ENCODE data around the gene BCL6B.

BCL6B gene

DNA sequence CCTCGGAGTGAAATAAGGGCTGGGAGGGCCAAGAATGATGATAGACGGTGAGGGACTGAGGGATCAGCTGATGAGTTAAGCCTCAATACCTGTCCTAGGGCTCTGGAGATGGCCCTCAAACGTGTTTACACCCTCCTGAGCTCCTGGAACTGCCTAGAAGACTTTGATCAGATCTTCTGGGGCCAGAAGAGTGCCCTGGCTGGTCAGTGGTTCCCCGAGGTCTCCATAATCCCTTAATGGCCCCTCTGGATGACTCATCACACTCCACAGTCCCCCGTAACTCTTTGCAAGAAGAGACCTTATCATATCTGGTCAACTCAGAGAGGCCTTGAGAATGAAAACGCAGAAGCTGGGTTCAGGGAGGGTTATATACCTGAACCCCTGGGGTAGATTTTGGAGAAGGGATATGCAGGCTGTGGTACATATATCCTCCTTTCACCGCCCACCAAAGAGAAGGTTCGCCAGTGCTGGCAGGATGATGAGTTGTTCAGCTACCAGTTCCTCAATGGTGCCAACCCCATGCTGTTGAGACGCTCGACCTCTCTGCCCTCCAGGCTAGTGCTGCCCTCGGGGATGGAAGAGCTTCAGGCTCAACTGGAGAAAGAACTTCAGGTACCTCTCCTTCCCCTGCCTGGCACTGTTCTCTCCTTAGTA is 23.9 kb upstream of the BCL6B start:
- Histone ChIP-seq H3K27me3 (ENCODE audit: insufficient read depth, low read length) (no peaks in the 10 kb centered on the region), H3K4me3 (ENCODE audit: low read length) (no peak overlapping the region), H3K4me1 (ENCODE audit: insufficient read depth, low read length) (no peaks in the 10 kb centered on the region), H3K36me3 (ENCODE audit: insufficient read depth, low read length) (peaks cover 44% of the 10 kb centered on the region), H3K9me3 (ENCODE audit: low read length) (peaks cover 7% of the 10 kb centered on the region), H2AFZ (ENCODE audit: low read depth, low read length) (no peak overlapping the region)

DNA sequence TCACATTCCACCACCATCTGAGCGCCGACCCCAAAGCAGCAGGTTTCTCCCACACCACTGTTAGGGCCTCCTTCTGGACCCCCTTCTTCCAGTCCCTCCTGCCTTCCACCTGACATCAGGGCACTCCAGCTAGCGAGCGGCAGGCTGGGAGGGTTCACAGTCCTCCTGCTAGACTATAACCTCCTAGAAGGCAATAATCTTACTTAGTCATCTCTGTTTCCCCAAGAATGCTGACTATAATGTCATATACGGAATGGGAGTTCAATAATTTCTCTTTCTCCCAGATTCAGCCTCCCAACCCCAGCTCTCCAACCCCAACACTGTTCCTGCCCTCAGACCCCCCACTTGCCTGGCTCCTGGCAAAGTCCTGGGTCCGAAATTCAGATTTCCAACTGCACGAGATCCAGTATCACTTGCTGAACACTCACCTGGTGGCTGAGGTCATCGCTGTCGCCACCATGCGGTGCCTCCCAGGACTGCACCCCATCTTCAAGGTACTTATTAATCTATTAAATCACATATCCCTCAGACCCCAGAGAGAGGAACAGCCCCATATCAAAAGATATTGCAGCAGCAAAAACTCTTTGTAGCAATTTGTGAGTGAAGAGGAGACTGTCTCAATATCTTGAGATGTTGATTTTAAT is 21.4 kb upstream of the BCL6B start:
- Histone ChIP-seq H3K4me1 (ENCODE audit: insufficient read depth, low read length) (no peaks in the 10 kb centered on the region), H3K36me3 (ENCODE audit: insufficient read depth, low read length) (peaks cover 40% of the 10 kb centered on the region), H3K27me3 (ENCODE audit: insufficient read depth, low read length) (no peaks in the 10 kb centered on the region), H2AFZ (ENCODE audit: low read depth, low read length) (no peak overlapping the region), H3K4me3 (ENCODE audit: low read length) (no peak overlapping the region), H3K9me3 (ENCODE audit: low read length) (peaks cover 7% of the 10 kb centered on the region)

DNA sequence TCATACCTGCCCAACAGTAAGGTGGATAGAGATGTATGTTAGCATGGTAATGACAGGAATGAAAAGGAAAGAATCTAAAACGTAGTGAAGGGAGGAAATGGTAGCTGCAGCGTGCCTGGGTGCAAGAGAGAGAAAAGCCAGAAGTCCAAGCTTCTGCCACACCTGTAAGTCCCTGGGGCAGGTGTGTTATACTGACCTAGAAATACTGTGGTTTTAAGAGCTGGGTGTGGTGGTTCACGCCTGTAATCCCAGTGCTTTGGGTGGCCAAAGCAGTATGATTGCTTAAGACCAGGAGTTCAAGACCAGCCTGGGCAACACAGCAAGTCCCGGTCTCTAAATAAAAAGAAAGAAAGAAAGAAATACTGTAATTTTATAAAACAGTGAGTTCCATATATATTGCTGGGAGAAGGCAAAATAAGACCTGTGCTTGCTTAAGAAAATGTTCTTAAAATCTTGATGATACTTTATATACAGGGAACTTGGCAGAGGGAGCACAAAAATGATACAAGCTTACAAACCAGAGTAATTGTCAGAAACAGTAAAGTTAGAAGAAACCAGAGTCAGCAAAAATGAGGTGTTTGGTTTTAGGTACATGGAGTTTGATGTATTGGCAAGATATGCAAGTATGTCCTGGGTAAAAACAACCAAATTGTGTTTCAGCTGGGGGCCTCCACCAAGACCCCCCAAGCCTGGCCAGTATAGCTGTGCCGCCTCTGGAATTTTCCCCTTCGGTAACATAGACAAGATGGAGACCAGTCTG is 20.4 kb upstream of the BCL6B start:
- H3K36me3 ChIP-seq (ENCODE audit: insufficient read depth, low read length): peaks cover 32% of the 10 kb centered on the region
- peaks cover 3% of the 10 kb centered on the region for H3K9me3 ChIP-seq (ENCODE audit: low read length)
- no peak overlapping the region for H2AFZ ChIP-seq (ENCODE audit: low read depth, low read length)
- no peak overlapping the region for H3K4me3 ChIP-seq (ENCODE audit: low read length)
- no peaks in the 10 kb centered on the region for H3K4me1 ChIP-seq (ENCODE audit: insufficient read depth, low read length)
- H3K27me3 ChIP-seq (ENCODE audit: insufficient read depth, low read length): no peaks in the 10 kb centered on the region

DNA sequence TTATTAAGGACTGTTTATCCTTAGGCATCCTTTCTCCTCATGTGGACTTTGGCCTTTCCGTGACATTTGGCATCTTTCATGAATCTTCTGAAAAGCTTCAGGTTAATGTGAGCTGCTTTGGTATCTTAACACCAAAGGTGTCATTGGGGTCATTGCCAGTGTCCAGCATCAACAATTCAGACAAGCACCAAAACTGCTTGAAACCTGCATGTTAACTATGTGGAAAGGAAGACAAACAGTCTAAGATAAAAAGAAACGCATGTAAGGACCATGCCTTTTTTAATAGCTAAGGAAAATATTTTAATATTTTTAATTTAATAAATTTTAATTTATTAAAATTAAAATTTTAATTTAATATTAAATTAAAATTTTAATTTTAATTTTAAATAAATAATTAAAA is 19.1 kb upstream of the BCL6B start:
- H3K9me3 ChIP-seq (ENCODE audit: low read length): peaks cover under 1% of the 10 kb centered on the region
- peaks cover 25% of the 10 kb centered on the region for H3K36me3 ChIP-seq (ENCODE audit: insufficient read depth, low read length)
- no peak overlapping the region for H3K4me3 ChIP-seq (ENCODE audit: low read length)
- no peak overlapping the region for H2AFZ ChIP-seq (ENCODE audit: low read depth, low read length)
- H3K4me1 ChIP-seq (ENCODE audit: insufficient read depth, low read length): no peaks in the 10 kb centered on the region
- no peaks in the 10 kb centered on the region for H3K27me3 ChIP-seq (ENCODE audit: insufficient read depth, low read length)

DNA sequence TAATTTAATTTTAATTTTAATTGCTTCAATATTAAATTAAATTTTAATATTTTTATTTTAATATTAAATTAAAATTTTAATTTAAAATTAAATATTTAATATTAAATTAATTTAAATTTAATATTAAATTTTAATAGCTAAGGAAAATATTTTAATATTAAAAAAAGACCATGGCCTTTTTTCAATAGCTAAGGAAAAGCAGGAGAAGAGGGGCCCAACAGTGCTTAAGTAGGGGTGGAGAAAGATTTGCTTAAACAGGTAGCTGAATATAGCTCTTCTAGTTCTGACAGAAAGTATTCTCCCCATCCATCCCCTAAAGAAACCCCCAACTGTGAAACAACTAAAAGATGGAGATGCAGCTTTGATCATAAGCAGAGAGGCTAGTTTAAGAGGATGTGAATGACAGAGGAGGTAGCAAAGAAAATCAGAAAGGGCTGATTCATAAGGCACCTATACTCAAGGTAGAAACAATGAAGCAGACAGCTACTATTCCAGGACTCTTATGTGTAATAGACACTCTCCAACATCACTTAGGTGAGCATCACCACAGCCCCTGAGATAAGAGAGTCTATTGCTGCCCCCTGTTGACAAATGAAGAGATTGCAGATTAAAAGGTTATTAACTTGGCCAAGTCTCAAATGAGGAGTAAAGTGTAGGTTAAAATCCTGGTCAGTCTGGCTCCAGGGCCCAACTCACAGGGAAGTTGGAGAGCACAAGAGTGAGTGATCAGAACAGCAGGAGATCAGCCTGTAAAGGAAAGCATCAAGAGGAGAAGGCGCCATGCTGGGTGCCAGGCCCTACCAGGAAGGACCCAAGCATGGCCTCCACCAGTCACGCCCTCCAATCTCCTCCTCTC is 18.2 kb upstream of the BCL6B start:
- Histone ChIP-seq H3K4me3 (ENCODE audit: low read length) (no peak overlapping the region), H3K4me1 (ENCODE audit: insufficient read depth, low read length) (no peaks in the 10 kb centered on the region), H3K9me3 (ENCODE audit: low read length) (no peaks in the 10 kb centered on the region), H3K27me3 (ENCODE audit: insufficient read depth, low read length) (no peaks in the 10 kb centered on the region), H2AFZ (ENCODE audit: low read depth, low read length) (no peak overlapping the region), H3K36me3 (ENCODE audit: insufficient read depth, low read length) (peaks cover 17% of the 10 kb centered on the region)

DNA sequence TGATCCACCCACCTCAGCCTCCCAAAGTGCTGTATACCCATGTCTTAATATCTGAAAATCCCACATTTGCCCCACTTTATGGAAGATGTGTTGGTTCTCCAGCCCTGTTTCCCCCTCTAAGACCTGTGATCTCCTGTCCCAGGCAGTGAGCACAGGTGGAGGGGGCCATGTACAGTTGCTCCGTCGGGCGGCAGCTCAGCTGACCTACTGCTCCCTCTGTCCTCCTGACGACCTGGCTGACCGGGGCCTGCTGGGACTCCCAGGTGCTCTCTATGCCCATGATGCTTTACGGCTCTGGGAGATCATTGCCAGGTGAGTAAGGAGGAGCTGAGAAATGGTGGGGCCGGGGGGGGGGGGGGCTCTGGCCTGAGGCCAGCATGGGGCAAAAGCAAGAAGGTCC is 17.1 kb upstream of the BCL6B start:
- Histone ChIP-seq H3K36me3 (ENCODE audit: insufficient read depth, low read length) (peaks cover 15% of the 10 kb centered on the region), H3K4me1 (ENCODE audit: insufficient read depth, low read length) (peaks cover 4% of the 10 kb centered on the region), H3K27me3 (ENCODE audit: insufficient read depth, low read length) (no peaks in the 10 kb centered on the region), H2AFZ (ENCODE audit: low read depth, low read length) (no peak overlapping the region), H3K9me3 (ENCODE audit: low read length) (no peaks in the 10 kb centered on the region), H3K4me3 (ENCODE audit: low read length) (no peak overlapping the region)

DNA sequence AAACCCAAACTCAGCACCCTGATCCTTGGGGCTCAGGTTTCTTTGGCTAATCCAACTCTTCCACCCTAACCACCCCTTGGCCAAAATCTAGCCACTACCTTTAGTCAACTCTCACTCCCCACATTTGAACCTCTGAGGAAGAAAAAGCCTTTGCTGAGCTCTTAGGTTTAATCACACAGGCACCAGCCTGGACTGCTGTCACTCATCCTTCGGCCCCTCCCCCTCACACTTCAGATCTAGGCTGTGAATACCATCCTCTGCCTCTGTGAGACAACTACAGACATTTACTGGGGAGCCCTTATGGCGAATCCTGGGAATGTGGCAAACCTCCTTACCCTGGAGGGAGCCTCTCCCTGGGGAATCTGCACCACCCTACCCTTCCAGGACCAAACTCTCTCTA is 15.7 kb upstream of the BCL6B start:
- H3K27me3 ChIP-seq (ENCODE audit: insufficient read depth, low read length): no peaks in the 10 kb centered on the region
- H3K36me3 ChIP-seq (ENCODE audit: insufficient read depth, low read length): peaks cover 3% of the 10 kb centered on the region
- no peak overlapping the region for H3K4me3 ChIP-seq (ENCODE audit: low read length)
- peaks cover 15% of the 10 kb centered on the region for H3K4me1 ChIP-seq (ENCODE audit: insufficient read depth, low read length)
- no peaks in the 10 kb centered on the region for H3K9me3 ChIP-seq (ENCODE audit: low read length)
- no peak overlapping the region for H2AFZ ChIP-seq (ENCODE audit: low read depth, low read length)

DNA sequence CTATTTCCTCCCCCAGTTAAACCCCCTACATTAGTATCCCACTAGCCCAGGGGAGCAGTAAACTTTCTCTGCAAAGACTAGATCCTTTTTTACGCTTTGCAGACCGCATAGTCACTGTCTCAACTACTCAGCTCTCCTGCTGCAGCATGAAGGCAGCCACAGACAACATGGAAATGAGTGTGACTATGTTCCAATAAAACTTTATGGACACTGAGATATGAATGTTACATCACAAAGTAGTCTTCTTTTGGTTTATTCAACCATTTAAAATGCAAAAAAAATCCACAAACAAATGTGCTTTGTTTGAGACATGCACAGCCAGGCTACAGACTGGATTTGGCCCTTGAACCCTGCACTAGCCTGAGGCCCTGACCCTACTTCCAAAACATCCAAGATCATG is 12.3 kb upstream of the BCL6B start:
- no peaks in the 10 kb centered on the region for H3K36me3 ChIP-seq (ENCODE audit: insufficient read depth, low read length)
- H3K4me3 ChIP-seq (ENCODE audit: low read length): no peak overlapping the region
- peaks cover 36% of the 10 kb centered on the region for H3K4me1 ChIP-seq (ENCODE audit: insufficient read depth, low read length)
- no peak overlapping the region for H2AFZ ChIP-seq (ENCODE audit: low read depth, low read length)
- no peaks in the 10 kb centered on the region for H3K27me3 ChIP-seq (ENCODE audit: insufficient read depth, low read length)
- no peaks in the 10 kb centered on the region for H3K9me3 ChIP-seq (ENCODE audit: low read length)

DNA sequence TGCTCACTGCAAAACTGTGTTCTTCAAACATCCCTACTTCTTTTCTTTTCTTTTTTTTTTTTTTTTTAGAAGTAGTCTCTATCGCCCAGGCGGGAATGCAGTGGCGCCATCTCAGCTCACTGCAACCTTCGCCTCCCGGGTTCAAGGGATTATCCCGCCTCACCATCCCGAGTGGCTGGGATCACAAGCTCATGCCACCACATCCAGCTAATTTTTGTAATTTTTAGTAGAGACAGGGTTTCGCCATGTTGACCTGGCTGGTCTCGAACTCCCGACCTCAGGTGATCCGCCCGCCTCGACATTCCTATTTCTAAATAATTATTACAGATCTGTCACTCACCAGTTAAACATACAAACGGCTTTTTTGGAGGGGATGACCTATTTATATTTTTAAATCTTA is 11.4 kb upstream of the BCL6B start:
- Histone ChIP-seq H3K27me3 (ENCODE audit: insufficient read depth, low read length) (no peaks in the 10 kb centered on the region), H2AFZ (ENCODE audit: low read depth, low read length) (no peak overlapping the region), H3K9me3 (ENCODE audit: low read length) (no peaks in the 10 kb centered on the region), H3K4me1 (ENCODE audit: insufficient read depth, low read length) (peaks cover 42% of the 10 kb centered on the region), H3K36me3 (ENCODE audit: insufficient read depth, low read length) (no peaks in the 10 kb centered on the region), H3K4me3 (ENCODE audit: low read length) (peak overlapping the region; percentile 100)

DNA sequence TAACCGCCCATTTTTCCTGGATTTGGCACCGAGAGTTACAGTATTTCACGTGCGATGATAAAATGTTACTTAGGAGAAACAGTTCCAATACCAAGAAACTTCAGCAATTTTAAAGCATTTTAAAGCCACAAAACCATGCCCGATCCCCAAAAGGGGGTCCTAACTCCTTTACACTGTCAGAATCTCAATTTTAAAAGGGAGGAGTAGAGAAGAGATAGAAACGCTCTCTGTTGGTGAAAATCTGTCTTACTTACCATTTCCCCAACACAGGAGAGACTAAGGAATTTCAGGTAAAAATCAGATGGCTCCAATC is 11.0 kb upstream of the BCL6B start:
- H3K36me3 ChIP-seq (ENCODE audit: insufficient read depth, low read length): peaks cover 4% of the 10 kb centered on the region
- H3K4me3 ChIP-seq (ENCODE audit: low read length): peak overlapping the region; percentile 100
- H3K4me1 ChIP-seq (ENCODE audit: insufficient read depth, low read length): peaks cover 46% of the 10 kb centered on the region
- no peaks in the 10 kb centered on the region for H3K27me3 ChIP-seq (ENCODE audit: insufficient read depth, low read length)
- H3K9me3 ChIP-seq (ENCODE audit: low read length): no peaks in the 10 kb centered on the region
- H2AFZ ChIP-seq (ENCODE audit: low read depth, low read length): peak overlapping the region; percentile 59

DNA sequence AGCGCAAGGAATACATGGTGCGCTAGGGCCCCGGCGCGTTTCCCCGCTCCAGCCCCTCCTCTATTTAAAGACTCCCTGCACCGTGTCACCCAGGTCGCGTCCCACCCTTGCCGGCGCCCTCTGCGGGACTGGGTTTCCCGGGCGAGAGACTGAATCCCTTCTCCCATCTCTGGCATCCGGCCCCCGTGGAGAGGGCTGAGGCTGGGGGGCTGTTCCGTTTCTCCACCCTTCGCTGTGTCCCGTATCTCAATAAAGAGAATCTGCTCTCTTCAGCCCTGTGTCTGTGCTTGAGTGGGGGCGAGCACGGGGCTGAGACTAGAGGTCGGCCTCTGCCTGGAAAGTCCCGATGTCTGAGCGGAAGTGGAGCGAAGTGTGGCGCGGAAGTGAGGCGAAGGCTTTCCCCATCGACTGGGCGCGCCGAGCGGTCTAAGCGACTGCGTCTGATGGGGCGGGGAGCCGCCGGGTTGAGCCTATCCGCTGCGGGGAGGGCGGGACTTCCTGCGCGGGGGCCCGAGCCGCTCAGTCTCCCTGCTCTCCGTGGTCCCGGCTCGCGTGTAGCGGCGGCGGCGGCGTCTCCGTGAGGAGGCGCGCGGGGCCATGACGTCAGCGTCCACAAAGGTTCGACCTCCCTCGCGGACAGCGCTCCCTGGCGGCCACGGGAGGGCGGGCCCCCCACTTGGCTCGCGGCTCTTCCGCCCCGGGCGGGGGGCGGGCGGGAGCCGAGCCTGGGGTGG is 8.4 kb upstream of the BCL6B start:
- H3K27me3 ChIP-seq (ENCODE audit: insufficient read depth, low read length): no peaks in the 10 kb centered on the region
- H3K4me1 ChIP-seq (ENCODE audit: insufficient read depth, low read length): peaks cover 55% of the 10 kb centered on the region
- peaks cover 10% of the 10 kb centered on the region for H3K36me3 ChIP-seq (ENCODE audit: insufficient read depth, low read length)
- H3K4me3 ChIP-seq (ENCODE audit: low read length): peak overlapping the region; percentile 100
- H3K9me3 ChIP-seq (ENCODE audit: low read length): no peaks in the 10 kb centered on the region
- peak overlapping the region; percentile 31 for H2AFZ ChIP-seq (ENCODE audit: low read depth, low read length)

All from neuron (in vitro differentiated cells).